Kidney glomerular epithelial cell (primary cell): Measurements from ENCODE around the gene SHMT2.

Source experiments
- DNase-seq: peaks from one replicate; lab custom pipeline; 2025; lab: John Stamatoyannopoulos, UW

Gene SHMT2

DNA sequence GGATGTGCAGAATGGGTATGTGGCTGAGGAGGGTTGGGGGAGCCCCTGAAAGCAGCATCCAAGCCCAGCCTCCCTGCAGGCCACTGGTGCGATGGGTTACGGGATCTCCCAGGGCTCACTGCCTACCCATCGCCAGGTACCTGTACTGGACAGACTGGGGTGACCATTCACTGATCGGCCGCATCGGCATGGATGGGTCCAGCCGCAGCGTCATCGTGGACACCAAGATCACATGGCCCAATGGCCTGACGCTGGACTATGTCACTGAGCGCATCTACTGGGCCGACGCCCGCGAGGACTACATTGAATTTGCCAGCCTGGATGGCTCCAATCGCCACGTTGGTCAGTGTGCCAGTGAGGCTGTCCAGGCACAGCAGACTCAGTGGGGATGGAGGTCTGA is 31.2 kb upstream of the SHMT2 start:
- DNase-seq, result no peak

DNA sequence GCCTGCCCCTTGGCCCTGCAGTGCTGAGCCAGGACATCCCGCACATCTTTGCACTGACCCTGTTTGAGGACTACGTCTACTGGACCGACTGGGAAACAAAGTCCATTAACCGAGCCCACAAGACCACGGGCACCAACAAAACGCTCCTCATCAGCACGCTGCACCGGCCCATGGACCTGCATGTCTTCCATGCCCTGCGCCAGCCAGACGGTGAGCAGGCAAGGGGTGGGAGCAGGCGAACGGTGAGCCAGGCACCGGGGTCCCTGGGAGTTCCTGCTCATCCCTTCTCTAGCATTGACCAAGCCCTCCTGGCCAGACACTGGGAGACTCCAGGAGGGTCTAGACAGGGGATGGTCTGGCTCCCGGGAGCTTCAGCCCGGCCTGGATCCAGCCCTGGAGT is 30.3 kb upstream of the SHMT2 start:
- DNase-seq, result no peak

DNA sequence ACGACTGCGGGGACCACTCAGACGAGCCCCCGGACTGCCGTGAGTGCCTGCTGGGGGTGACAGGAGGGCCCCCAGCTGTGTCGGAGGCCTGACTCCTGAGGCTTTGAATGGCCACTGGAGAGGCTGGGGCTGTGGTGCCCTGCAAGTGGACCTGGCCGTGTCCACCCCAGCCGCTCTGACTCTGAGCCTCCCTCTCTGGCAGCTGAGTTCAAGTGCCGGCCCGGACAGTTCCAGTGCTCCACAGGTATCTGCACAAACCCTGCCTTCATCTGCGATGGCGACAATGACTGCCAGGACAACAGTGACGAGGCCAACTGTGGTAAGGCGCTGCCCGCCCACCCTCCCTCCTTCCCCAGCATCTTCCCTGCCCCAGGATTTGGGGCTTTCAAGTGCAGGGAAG is 29.0 kb upstream of the SHMT2 start:
- no peak for DNase-seq

DNA sequence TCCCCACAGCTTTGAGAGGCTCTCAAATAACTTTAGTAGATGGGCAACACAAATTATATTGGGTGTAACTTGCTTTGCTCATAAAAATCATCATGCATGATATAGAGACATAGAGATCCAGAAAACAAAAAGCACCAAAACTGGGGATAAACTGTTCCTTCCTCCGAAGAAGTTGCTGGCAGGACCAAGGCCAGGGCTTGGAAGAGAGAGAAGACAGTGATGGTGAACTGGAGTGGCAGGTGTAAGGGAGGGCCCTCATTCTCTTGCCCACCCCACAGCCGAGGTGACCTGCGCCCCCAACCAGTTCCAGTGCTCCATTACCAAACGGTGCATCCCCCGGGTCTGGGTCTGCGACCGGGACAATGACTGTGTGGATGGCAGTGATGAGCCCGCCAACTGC is 28.3 kb upstream of the SHMT2 start:
- DNase-seq, result no peak

DNA sequence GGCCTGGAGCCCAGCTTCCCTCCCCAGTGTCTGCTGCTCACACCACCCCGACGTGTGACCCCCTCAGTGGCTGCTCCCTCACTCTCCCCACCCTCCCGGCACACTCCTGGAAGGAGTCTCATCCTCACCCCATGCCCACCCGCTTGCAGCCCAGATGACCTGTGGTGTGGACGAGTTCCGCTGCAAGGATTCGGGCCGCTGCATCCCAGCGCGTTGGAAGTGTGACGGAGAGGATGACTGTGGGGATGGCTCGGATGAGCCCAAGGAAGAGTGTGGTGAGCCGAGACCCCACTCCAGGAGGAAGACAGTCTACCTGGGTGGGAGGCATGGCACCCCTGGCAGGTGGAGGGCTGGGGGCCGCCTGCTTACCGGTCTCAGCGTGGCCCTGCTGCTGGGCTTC is 27.9 kb upstream of the SHMT2 start:
- DNase-seq, result no peak

DNA sequence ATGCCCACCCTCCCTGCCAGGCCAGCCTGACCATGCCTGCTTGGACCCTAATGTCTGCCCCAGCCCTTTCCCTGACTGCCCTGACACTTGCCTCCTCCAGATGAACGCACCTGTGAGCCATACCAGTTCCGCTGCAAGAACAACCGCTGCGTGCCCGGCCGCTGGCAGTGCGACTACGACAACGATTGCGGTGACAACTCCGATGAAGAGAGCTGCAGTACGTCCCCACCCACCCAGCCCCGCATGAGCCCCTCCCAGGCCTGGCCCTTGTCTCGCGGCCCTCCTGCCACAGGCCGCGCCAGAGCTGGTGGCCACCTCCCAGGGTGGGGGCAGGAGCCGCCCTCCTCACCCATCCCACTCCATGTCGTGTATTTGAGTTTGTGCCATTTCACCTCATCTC is 27.2 kb upstream of the SHMT2 start:
- no peak for DNase-seq

DNA sequence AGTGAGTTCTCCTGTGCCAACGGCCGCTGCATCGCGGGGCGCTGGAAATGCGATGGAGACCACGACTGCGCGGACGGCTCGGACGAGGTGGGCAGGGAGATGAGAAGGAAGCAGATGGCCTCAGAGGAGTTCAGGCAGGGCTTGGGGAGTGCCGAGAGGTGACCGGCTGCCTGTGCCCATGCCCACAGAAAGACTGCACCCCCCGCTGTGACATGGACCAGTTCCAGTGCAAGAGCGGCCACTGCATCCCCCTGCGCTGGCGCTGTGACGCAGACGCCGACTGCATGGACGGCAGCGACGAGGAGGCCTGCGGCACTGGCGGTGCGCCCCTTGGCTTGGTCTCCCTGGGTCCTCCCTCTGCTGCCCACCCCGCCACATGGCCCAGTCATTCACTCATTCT is 26.3 kb upstream of the SHMT2 start:
- DNase-seq, result no peak

DNA sequence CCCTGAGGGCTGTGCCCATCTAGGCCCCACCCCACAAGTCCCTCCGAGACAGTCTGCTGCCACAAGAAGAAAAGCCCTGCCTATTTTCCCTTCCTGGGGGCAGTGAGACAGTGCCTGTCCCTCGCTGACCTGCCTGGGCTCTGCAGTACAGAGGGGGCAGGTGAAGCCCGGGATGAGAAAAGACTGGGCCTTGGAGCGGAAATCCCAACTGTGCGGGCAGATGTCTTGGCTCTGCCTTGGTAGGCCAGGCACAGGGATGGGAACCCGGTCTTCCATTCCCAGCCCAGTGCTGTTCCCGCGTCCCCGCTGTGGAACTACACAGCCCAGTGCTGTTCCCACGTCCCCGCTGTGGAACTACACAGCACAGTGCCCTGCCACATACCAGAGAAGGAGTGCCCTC is 25.7 kb upstream of the SHMT2 start:
- DNase-seq, result no peak

- no peak for DNase-seq
Observed at GRCh38 chr12:57204454-57204853, 25.1 kb upstream of the SHMT2 start.

DNA sequence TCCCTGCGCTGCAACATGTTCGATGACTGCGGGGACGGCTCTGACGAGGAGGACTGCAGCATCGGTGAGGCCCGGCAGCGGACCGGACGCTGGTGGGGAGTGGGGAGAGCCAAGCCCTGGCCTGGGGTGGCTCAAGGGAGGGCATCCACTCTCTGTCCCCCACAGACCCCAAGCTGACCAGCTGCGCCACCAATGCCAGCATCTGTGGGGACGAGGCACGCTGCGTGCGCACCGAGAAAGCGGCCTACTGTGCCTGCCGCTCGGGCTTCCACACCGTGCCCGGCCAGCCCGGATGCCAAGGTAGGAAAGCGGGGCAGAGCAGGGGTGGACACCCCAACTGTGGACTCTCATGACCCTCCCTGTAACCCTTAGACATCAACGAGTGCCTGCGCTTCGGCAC is 24.3 kb upstream of the SHMT2 start:
- no peak for DNase-seq

GRCh38 chr12:57205931-57206330 is 23.6 kb upstream of the SHMT2 start:
- DNase-seq, result no peak

GRCh38 chr12:57207731-57208630 is 21.5 kb upstream of the SHMT2 start:
- no peak for DNase-seq

GRCh38 chr12:57208631-57209282 is 20.8 kb upstream of the SHMT2 start:
- no peak for DNase-seq

DNA sequence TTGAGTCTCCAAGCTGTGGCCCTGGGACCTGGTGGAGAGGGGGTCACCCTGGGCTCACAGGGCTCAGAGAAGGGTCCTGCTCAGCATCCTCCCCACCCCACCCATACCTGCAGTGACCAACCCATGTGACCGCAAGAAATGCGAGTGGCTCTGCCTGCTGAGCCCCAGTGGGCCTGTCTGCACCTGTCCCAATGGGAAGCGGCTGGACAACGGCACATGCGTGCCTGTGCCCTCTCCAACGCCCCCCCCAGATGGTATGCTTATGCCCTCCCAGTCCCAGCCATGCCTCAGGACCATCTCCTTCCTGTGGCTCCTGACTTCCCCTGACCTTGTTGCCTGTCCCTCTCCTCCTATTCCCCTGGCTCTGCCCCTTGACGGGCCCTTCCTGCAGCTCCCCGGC is 19.6 kb upstream of the SHMT2 start:
- DNase-seq, result no peak

DNA sequence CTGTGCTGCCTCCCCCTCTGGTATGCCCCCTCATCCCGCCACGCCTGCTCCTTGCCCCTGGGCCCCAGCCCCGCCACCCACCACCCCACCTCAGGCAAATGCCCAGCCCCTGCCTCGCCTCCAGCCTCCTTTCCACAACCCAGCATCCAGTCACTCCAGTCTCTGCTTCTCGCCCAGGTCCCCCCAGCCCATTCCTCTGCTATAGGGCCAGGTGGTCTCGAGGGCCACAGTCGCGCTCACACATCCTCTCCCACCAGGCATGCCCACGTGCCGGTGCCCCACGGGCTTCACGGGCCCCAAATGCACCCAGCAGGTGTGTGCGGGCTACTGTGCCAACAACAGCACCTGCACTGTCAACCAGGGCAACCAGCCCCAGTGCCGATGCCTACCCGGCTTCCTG is 19.1 kb upstream of the SHMT2 start:
- no peak for DNase-seq

GRCh38 chr12:57210926-57211692 is 18.4 kb upstream of the SHMT2 start:
- no peak for DNase-seq

- DNase-seq, result no peak
Observed at GRCh38 chr12:57211791-57212700, 17.5 kb upstream of the SHMT2 start.

GRCh38 chr12:57212701-57213057 is 16.8 kb upstream of the SHMT2 start:
- DNase-seq, result no peak

- DNase-seq, result peak; percentile 63
Observed at GRCh38 chr12:57213058-57213715, 16.3 kb upstream of the SHMT2 start.

DNA sequence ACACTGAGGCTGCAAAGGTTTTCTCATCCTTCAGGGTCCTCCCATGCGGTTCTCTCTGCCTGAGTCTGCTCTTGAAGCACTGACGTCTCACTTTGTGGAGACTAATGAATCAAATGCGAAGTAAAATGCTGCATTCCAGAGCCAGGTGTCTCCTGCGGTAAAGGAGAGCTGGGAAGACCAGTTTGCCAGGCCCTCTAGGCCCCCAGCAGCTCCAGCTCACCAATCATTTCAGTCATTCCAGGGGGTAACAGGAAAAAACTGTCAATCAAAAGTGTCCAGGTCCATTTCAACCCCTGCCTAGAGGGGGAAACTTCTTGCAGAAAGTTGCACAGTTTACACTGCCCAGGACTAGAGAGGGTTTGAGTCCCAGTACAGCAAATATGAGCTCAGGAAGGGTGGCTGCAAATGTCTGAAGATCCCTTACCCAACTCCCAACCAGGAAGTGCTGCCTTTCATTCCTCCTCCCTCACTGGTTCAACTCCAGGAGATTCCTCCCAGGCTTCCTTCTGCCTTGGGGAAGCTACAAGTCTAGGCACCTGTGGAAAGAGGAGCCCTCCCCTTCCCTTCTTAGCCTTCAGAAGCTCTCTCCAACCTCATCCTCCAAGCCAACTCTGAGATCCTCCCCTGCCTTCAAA is 15.6 kb upstream of the SHMT2 start:
- no peak for DNase-seq

GRCh38 chr12:57214398-57214781 is 15.1 kb upstream of the SHMT2 start:
- DNase-seq, result peak; percentile 38
